Omental fat pad (tissue), 4 donors: Measurements from ENCODE around the gene DLG2. TPM values are rescaled to one million over a fixed set of nuclear protein-coding genes. Genes with fewer than 3 reads are reported as not detected.

Experiments
- ATAC-seq: fragments of 150-250 bp; one replicate; pipeline ENCODE4 v1.9.1; 2016; ENCODE audit warnings: mild to moderate bottlenecking, moderate library complexity; ENCODE audit not compliant: low FRiP score
- DNase-seq: peaks from one replicate; pipeline ENCODE4 v3.0.0-alpha.2; 2019; ENCODE audit warnings: low spot score
- total RNA-seq, 4 donors: library from RNA; depleted of rRNA; stranded (reverse); fragments of >200 nt; gene quantifications; one replicate each; pipeline ENCODE4 v1.1.0, GENCODE V29; 2016
- TF ChIP-seq, protein P1 (sequence below), 3 donors: fragments of 450-650 bp; IDR thresholded peaks; one replicate each; pipeline ENCODE4 v1.5.1; 2016 to 2017; ENCODE audit warnings: antibody characterized with exemption in 3 of 3, mild to moderate bottlenecking in 3 of 3, moderate library complexity in 2 of 3

DLG2 gene
- total RNA-seq, 4 donors from 2014 or later = 4.8 to 13.2 (median 8.1) TPM

DNA sequence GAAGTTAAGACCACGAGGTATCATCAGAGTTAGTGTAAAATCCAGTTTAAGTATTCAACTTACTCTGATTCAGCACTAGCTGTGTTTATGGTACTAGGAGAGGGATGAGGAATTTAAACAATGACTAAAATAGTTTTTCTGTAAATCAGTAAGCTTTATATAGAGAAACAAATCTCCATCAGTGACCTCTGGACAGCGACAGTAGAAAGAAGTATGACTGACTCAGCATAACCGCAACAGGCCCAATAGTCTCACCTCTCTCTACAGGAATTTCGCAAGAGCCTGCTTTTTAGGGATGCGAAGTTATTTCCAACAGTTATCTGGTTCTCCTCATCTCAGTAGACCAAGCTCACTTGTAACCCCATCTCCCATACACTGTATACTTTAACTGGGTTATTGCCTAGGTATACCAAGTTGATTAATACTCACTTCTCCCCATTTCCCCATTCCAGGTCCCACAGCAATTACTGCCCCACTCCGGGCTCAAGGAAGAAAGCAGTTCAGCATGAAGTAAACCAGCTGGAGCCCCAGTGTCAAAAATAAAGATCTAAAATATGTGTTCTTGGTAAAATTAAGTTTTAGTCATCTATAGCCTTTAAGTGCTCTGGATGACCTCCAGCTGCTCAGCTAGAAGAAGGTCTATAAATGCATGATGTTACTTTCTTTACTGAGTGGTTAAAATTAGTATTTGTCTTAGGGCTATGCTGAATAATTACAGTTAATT, 1570.3 kb downstream of the DLG2 start:
- ATAC-seq (no peak), DNase-seq (no peak)
- TF ChIP-seq, protein P1, sequence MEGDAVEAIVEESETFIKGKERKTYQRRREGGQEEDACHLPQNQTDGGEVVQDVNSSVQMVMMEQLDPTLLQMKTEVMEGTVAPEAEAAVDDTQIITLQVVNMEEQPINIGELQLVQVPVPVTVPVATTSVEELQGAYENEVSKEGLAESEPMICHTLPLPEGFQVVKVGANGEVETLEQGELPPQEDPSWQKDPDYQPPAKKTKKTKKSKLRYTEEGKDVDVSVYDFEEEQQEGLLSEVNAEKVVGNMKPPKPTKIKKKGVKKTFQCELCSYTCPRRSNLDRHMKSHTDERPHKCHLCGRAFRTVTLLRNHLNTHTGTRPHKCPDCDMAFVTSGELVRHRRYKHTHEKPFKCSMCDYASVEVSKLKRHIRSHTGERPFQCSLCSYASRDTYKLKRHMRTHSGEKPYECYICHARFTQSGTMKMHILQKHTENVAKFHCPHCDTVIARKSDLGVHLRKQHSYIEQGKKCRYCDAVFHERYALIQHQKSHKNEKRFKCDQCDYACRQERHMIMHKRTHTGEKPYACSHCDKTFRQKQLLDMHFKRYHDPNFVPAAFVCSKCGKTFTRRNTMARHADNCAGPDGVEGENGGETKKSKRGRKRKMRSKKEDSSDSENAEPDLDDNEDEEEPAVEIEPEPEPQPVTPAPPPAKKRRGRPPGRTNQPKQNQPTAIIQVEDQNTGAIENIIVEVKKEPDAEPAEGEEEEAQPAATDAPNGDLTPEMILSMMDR (IDR thresholded peaks at IDR 0.05) = no peak

DNA sequence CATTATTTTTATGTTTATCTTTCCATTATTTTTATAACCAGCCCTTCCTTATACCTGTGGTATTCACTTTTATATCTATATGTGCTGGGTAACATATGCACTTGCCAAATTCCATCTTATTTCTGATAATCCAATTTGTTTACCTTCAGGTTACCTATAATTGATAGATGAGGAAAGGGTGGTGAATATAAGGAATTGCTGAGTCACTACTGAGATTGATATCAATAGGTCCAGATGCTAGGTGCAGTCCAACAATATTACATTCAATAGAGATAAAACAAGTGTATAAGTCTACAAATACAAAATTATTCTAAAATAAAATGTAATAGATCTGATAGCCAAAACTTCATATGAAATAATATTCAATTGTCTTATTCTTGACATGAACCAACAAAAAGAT, 1582.0 kb downstream of the DLG2 start:
- no peak for DNase-seq
- no peak for ATAC-seq
- TF ChIP-seq, protein P1 (IDR thresholded peaks at IDR 0.05) = no peak

DNA sequence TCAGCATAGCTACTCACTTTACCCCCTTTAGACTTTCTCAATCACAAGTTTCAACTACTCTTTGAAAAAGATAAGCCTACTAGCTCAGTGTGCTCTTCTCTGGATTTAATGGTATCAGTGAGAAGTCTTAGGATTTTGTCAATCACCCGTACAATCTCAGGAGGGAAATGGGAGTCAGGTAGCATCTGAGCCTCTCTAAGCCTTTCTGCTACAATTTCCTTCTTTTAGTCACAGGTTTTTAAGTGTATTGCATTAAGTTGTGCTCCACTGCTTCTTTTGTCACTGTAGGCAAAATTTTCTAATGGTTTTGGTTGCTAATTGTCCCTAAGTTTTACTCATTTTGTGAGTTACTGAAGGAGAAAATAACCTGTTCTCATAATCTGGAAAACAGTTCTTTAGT, 1582.4 kb downstream of the DLG2 start:
- no peak for ATAC-seq
- DNase-seq = no peak
- TF ChIP-seq, protein P1 (IDR thresholded peaks at IDR 0.05) = no peak

DNA sequence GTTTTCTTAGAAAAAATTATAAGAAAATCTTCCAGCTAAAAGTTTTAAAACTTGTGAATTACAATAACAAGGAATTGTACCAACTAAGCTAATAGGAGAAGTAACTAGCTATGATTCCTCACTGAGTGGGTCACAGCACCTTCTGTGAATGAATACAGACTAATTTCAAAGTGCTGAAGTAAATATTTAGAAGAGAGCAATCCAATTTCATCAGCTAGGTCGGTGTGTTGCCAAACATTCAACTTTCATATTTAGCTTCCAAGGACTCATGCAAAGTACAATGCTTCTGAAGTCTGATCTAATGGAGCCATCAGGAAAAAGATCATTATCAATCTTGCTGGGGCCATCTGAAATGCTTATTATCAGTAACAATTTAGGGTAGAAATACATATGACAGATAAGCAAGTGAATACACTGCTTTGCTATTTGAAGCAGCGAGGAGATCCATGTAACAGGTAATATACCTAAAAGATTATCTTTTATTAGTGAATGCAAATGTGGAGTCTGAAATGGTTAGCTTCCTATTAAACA, 1590.4 kb downstream of the DLG2 start:
- TF ChIP-seq, protein P1 (IDR thresholded peaks at IDR 0.05) = no peak
- DNase-seq (no peak), ATAC-seq (no peak)

DNA sequence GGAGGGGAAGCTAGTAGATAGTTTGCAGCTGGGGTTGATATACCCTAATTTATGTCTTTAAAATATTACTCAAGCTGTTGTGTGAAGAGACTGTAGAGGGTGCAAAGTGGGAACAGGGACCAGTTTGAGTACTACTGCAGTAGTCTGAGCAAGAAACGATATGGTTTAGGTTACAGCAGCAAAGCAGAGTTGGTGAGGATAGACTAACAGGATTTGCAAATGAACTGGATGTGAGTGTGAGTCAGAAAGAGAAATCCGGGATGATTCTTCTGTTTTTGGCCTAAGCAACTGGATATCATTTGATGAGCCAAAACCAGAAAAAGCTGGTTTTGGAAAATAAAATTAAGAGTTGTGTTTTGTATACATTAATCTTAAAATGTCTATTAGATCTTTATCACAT, 1591.5 kb downstream of the DLG2 start:
- DNase-seq (no peak), ATAC-seq (no peak)
- TF ChIP-seq, protein P1 (IDR thresholded peaks at IDR 0.05) = no peak

DNA sequence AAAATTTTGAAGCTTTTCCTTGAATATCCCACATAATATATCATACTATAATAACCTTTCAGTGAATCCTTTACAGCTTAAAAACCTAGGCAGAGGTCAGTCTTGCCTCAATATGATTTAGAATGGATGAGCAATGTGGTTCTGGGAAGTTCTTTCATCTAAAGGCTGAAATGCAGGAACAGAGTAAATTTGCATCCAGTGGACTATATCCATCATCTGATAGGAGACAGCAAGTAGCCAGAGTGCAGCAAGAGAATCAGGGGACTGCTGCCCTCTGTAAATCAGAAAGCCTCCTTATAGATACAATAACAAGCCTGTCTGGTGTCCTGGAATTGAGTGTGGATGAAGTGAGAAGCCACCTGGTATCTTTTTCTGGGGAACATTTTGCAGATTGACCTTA, 1592.7 kb downstream of the DLG2 start:
- DNase-seq = no peak
- ATAC-seq = no peak
- TF ChIP-seq, protein P1 (IDR thresholded peaks at IDR 0.05) = no peak

DNA sequence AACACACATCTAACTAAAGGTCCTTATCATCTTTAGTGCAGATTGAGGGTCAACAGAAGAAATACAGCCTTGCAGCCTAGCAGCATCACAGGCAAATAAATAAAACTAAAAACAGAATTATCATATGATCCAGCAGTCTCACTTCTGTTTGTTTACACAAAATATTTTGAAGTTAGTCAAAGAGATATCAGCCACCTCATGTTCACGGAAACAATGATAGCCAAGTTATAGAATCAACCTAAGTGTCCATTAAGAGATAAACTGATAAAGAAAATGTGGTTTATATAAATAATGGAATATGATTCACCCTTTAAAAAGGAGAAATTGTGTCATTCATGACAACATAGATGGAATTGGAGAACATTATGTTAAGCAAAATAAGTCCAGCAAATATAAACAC, 1602.9 kb downstream of the DLG2 start:
- TF ChIP-seq, protein P1 (IDR thresholded peaks at IDR 0.05) = no peak
- ATAC-seq (no peak), DNase-seq (no peak)
